GM21381 (cell line): ENCODE data around the gene DNAI4.
"Not testable (repeated sequence)": the region's sequence is repeated elsewhere in the genome, so short reads cannot be mapped to it uniquely, and the experiment has no call there.

Experiments used
- ATAC-seq: cut with Tn5 transposase; IDR thresholded peaks from one replicate; pipeline ENCODE4 v1.9.1; 2021; ENCODE audit warnings: mild to moderate bottlenecking, moderate library complexity; ENCODE audit not compliant: unreplicated experiment

Gene DNAI4

DNA sequence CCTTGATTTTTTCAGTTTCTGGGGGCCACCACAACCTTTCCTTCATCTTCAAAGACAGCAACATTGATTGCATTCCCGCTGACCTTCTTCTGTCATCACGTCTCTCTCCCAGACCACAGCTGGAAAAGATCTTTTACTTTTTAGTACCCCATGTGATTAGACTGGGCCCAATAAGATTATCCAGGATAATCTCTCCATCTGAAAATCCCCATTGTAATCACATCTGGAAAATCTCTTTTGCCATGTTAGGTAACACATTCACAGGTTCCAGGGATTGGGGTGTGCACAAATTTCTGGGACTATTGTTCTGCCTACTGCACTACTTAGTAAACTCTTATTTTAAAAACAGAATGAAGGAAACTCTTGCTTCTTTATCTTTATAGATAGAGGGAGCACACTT, 76.5 kb downstream of the DNAI4 start:
- no peak for ATAC-seq

DNA sequence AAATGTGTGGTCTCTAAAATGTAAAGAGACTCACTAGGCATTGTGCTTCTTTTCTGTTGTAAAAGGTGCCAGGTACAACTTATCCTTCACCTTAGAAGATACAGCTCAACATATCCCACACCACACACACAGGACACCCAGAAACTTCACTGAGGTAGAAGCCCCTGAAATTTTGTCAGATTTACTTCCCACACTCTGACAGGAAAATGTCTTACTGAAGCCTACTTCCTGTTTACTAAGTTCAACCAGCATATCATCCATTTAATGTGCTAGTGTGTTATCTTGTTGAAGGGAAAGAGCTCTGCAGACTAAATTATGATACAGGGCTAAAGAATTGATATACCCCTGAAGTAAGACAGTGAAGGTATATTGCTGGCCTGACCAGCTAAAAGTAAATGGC, 83.7 kb downstream of the DNAI4 start:
- ATAC-seq: no peak

DNA sequence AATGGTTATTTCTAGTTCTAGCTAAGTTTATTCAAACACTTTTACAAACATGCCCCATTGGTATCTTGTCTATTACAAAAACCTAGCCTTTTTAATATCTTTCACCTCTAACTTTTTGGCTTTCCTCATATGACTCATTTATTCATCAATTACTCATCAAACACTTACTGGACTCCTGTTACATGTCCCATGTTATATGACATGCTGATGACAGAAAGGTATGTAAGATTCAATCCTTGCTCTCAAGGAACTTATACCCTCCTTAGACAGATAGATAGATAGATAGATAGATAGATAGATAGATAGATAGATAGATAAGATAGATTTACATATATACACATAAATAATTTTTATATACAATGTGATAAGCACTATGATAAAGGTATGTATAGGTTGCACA, 89.7 kb downstream of the DNAI4 start:
- no peak for ATAC-seq

DNA sequence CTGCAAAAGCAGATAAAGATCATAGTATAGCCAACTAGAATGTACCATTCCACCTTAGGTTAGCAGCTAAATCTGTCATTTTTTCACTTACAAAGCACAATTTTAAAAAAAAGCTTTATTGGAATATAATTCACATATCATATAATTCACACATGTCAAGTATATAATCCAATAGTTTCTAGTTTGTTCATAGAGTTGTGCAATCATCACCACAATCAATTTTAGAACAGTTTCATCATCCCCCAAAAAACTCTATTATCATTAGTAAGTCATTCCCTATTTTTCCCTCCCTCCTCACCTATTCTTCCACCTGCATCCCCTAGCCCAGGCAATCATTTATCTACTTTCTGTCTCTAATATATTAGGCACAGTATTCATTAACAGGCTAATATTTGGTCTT, 91.5 kb downstream of the DNAI4 start:
- no peak for ATAC-seq

DNA sequence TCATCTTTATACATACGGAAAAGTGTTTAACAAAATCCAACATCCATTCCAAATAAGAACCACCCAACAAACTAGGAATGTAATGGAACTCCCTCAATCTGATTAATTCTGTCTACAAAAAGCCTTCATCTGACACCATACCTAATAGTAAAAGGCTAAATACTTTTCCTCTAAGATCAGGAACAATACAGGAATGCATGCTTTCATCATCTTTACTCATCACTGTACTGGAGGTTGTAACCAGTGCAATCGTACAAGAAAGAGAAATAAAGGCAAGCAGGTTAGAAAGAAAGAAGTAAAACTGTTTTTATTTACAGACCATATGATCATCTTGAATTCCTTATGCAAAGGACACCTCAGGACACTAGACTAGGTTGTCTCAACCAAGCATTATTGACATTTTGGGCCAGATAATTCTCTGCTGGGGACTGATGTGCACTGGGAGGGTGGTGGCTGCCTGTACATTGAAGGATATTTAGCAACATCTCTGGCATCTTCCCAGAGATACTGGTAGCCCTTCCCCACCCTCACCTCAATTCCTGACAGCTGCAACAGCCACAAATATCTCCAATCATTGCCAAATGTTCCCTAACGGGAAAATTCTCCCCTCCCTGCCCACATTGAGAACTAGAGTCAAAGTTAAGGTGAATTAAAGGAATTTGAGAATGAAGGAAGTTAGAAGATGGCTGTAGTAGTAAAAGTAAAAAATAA, 93.0 kb downstream of the DNAI4 start:
- ATAC-seq: no peak

DNA sequence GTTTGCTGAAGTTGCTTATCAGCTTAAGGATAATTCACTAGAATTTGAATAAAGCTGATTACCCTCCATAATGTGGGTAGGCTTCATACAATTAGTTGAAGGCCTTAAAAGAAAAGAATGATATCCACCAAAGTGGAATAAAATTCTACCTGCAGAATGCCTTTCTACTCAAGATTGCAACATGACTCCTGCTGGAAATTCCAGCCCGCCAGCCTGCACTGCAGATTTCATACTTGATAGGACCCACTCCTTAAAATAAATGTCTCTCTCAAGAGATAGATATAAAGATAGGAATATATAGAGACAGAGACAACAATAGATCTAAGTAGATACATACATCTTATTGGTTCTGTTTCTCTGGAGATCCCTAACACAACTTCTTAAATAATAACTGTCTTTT, 99.9 kb downstream of the DNAI4 start:
- no peak for ATAC-seq

DNA sequence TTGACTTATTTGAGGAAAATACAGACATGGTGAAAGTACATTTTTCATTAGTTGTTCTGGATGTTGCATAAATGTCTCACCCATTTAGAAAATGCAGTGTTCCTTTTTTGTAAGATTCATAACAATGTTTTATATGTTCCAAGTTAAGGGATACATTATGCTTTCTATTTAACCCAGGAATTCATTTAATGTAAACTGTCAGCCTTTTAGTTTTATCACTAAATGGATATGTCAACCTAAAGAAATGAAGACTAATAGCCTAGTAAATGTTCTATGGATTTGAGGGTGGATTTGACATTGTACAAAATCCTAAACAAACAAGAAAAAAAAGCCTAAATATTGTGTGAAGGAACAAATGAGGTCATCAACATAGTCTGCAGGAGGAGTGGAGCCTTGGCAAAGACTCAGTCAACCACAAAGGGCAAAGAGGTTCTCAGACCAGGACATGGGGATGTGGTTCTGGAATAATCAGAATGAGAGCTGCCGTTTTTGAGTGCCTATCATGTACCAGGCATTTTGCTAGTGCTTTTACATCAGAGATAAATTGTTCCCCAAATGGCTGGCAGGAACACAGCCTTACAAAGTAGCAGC, 114.8 kb downstream of the DNAI4 start:
- ATAC-seq: no peak

DNA sequence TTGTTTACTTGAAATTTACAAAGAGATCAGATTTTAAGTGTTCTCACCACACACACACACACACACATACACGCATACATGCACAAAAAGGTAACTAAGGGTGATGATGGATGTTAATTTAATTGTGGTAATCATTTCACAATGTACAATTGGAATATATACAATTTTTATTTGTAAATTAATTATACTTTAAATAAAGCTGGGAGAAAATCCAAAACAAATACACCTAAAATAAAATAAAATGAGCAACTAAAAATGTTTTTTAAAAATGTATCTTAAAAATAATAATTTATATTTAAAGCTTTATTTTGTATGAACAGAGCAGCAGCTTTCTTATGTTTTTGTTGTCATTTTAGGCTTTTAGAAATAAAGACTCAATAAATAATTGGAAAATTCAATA, 115.4 kb downstream of the DNAI4 start:
- ATAC-seq: no peak

DNA sequence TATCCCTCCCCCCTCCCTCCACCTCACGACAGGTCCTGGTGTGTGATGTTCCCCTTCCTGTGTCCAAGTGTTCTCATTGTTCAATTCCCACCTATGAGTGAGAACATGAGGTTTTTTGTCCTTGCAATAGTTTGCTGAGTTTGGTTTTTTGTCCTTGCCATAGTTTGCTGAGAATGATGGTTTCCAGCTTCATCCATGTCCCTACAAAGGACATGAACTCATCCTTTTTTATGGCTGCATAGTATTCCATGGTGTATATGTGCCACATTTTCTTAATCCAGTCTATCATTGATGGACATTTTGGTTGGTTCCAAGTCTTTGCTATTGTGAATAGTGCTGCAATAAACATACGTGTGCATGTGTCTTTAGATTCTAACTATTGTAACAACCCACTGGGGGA, 128.8 kb downstream of the DNAI4 start:
- not testable (repeated sequence) for ATAC-seq

DNA sequence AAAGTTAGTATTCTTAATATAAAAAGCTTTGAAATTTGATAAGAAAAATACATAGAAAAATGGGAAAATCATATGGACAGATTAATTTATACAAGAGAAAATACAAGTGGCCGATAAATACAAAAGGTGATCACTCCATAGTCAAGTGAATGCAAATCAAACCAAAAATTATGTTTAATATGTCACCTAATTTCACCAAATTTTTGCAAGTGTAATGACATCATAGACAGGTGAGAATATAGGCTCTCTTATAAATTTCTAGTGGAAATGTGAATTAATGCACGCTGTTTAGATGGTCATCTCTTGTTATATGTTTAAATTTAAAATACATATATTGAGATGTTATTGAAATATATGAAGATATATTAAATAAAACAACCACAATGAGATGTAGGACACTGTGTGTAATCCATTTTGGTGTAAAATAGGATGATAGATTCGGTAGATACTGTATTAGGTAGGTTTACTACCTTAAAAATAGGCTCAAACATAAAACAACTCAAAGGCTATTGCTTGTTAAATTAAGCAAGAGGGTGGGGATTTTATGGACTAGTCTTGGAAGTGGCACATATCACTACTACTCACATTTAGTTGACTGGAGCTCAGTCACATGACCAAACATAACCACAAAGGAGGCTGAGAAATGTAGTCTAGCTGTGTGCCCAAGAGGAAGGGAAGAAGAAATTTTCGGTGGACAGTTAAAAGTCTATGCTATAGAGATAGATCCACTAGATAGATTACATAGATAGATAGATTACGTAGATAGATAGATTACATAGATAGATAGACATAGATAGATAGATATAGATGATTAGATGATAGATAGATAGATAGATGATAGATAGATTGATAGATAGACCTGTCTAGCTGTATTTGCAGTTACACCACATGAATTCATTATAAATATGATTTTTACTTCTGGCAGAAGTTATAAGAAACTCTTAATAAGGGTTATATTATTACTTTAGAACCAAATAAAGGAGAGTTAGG, 132.7 kb downstream of the DNAI4 start:
- ATAC-seq: no peak

DNA sequence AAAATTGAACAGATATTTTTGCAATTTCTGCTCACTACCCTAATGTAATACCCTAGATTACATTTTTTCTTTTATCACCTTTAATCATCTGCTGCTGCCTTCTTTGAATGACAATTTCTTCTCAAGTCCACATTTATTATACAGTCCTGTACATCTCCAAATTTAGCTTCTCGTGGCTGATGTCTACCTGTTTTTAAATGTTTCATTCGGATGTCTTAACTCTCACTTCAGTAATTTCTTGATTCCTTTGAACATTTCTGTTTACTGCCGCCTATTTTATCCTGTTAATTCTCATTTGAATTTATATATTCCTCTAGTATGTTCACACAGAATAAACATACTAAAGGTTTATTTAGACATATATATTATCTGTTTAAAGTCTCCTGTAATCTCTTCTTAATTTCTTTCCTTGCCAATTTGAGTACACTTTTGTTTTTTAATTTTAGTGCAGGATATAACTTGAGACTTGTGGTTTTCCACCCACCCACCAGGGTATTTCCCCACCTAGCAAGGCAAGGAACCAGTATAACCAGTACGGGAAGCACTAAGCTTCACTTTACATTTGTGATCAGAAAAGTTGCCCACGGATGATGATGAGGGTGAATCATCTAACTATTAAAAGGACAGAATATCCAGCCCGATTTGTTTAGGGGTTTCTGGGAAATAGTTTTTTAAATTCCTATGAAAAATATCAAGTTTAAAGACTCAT, 136.3 kb downstream of the DNAI4 start:
- no peak for ATAC-seq

DNA sequence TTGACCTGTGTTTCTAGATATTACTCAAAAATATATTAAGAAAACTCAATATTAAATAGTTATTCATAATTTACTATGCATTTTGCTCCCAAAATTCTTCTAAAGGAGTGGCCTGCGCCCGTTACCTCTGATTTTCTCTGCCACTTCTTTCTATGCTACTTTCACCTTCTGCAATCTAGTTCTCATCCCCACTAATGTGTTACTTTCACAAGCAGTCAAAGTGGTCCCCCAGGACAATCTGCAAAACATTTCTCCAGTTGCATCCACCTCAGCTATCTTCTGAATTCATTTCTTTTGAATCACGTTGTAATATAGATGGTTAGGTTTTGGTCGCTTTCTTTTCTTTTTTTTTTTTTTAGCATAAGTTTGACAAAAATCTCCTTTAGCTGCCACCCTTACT, 137.0 kb downstream of the DNAI4 start:
- ATAC-seq: no peak

DNA sequence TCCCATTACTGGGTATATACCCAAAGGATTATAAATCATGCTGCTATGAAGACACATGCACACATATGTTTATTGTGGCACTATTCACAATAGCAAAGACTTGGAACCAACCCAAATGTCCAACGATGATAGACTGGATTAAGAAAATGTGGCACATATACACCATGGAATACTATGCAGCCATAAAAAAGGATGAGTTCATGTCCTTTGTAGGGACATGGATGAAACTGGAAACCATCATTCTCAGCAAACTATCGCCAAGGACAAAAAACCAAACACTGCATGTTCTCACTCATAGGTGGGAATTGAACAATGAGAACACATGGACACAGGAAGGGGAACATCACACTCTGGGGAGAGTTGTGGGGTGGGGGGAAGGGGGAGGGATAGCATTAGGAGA, 138.9 kb downstream of the DNAI4 start:
- ATAC-seq: not testable (repeated sequence)

DNA sequence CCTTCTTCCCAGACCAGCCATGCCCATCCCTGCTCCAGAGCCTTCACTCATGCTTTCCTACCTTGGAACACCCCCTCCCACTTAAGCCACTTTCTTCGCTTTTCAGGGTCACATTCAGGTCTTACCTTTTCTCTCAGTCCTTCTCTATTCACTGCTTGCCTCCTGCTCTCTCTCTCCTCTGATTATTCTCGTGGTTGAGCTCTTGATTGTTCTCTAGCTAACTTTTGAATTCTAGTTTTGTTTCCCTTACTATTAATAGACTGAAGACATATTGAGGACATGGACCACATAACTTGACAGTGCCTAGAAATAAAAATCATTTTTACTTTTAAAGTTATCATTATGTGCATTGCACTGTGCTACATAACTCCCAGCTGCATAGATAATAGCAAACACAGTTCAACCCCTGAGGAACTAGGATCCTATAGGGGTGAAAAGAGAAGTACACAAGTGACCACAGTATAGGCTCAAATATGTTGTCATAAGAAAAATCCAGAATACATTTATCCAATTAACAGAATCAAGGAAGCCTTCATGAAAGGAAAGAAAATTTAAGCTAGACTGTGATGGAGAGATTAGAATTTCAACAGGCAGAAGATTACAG, 145.1 kb downstream of the DNAI4 start:
- ATAC-seq: no peak

DNA sequence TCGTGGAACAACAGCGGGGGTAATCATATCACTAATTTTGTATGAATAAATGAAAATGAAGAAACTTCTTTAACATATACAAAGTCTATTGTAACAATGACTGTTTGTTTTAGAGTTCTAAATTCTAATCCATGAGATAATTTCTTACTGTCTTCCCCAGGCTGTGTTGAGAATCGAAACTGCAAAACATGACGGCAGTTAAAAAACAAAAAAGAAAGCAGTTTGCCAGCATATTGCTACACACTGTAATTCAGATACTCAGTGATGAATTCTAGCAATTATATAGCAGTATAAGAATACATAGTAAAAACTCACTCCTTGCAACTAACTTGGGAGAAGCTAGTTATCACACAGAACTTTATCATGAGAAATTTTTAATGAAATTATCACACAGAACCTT, 145.7 kb downstream of the DNAI4 start:
- no peak for ATAC-seq

DNA sequence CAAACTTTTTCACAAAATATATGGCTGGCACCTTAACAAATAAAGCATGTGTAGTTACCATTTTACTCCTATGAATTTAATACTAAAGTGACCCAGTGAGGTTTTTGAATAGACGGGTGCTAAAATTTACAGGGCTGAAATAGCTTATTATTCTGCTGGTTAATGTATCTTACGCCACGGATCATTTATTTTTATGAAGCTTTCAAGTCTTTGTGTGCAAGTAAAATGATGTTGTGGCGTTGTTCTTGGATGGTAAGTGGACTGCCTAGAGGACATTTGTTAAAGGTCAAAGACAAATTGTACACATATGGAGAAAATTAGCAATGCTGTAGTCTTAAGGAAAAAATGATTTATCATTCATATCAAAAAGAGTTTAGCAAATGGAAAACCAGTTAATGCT, 146.4 kb downstream of the DNAI4 start:
- no peak for ATAC-seq

DNA sequence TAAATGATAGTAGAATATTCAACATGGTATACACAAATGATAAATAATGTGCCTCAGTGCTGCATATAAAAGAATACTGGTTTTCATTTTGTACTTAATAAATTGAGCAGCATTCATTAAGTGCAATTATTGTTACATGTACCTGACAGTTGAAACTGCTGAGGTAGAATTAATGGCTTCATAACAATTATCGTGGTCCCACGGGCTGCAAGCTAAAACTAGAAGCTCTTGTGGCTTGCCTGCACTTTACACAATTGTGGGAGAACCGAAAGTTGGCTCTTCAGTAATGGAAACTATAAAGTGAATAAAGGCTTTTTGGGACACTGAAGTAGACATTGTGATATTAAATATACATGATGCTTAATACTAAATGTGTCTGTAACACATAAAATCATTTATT, 146.8 kb downstream of the DNAI4 start:
- no peak for ATAC-seq

DNA sequence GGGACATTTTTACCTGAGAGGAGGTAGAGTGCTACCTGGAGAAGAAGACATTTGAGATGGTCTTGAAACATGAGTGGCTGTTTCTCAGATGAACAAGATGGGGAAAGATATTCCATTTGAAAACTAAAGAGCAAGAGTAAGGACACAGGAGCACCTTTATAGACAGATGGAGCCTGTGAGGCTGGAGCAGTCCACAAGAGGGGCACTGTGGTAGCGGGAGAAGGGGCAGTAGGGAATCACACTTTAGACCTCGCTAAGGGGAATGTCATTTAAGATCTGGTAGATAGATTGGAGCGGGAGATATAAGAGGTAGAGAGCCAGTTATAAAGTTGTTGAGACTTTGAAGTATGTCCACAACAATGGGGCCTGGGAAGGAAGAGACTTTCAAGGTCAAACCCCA, 149.0 kb downstream of the DNAI4 start:
- ATAC-seq: no peak

DNA sequence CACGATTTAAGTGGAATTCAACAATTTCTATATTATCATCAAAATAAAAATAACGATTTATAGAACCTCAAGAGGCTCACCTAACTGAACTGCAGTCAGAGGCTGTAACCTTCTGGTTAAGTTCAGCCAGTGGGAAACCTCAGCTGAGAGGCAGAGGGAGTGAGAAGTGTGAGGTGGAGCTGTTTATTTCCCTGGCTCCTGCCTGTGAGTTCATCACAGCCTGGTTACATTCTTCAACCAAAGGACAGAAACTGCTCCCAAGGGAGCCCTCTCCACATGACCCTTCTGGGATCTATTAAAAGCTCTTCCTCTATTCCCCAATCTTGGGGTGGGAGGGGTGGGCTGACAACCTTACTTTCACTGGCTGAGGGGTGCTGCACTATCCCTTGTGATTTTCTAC, 150.2 kb downstream of the DNAI4 start:
- ATAC-seq: no peak

DNA sequence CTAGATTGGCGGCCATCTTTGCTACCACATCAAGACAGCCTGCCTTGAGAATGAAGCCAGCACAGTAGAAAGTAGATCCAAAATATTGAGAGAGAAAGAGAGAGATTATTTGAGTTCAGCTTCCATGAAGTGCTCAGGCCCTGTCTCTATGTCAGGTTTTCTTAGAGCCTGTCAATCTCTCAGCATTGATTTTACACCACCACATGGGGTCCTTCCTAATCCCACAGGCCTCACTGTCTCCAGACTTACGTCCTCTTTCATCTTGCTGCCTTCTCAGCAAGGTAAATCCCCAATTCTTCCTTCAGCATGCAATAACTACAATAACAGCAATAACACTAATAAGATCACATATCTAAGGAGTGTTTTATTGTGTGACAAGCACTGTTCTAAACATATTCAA, 151.4 kb downstream of the DNAI4 start:
- no peak for ATAC-seq

DNA sequence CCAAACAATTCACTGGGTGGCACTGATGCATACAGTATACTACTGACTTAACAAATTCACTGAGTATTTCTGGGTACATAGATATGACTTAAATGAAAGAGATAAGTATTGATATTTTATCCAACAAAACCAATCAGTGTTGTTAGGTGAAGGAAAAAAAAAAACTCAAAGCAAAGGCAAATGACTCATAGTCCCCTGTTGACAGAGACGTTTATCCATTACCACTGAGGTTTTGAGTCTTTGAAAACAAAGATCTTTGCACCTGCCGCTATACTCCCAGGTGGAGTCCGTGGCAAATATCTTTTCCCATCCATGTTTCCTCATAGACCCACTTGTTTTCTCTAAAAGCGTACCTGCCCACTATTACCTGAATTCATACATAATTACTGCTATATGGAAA, 154.0 kb downstream of the DNAI4 start:
- no peak for ATAC-seq
